Fibroblast of lung (primary cell): ENCODE data around the gene OXSR1. TPM values are rescaled to one million over a fixed set of nuclear protein-coding genes. Genes with fewer than 3 reads are reported as not detected.
A peak's percentile ranks its signal among the peaks of the same experiment; 100 is the strongest.

Experiments
- DNase-seq, 2 donors: peaks; one replicate each; pipeline versions ENCODE4 v3.0.0 to v3.0.0-alpha.2; 2010; ENCODE audit warnings: low read depth in 2 of 2
- H2AFZ ChIP-seq: 2 replicates; pipeline ENCODE4 v1.5.1; 2012; ENCODE audit warnings: low read length, control low read depth, inconsistent platforms
- H3K27ac ChIP-seq: 2 replicates; pipeline ENCODE4 v1.5.1; 2011; ENCODE audit warnings: low read length, control low read depth; ENCODE audit not compliant: insufficient read depth
- H3K27me3 ChIP-seq: 2 replicates; pipeline ENCODE4 v1.5.1; 2011; ENCODE audit warnings: mild to moderate bottlenecking, low read length; ENCODE audit not compliant: control insufficient read depth, insufficient read depth
- H3K36me3 ChIP-seq: 2 replicates; pipeline ENCODE4 v1.5.1; 2011; ENCODE audit warnings: low read length; ENCODE audit not compliant: control insufficient read depth, insufficient read depth
- H3K4me1 ChIP-seq: 2 replicates; pipeline ENCODE4 v1.5.1; 2011; ENCODE audit warnings: low read length; ENCODE audit not compliant: control insufficient read depth, insufficient read depth; ENCODE audit errors: extremely low read depth
- H3K4me2 ChIP-seq: 2 replicates; pipeline ENCODE4 v1.5.1; 2011; ENCODE audit warnings: low read length, control low read depth; ENCODE audit not compliant: insufficient read depth; ENCODE audit errors: extremely low read depth
- H3K4me3 ChIP-seq, 4 experiments: fragments of 200-600 bp in 1 of 4; sonication (generic) in 1 of 4; replicated peaks in 1 of 4; 2 replicates each; pipeline ENCODE4 v1.5.1; 2011 to 2016; ENCODE audit warnings: low read length in 4 of 4, low read depth in 3 of 4, mild to moderate bottlenecking in 3 of 4, control low read depth in 2 of 4, inconsistent platforms in 1 of 4, mixed read lengths in 1 of 4; ENCODE audit not compliant: insufficient read depth in 1 of 4; ENCODE audit errors: control extremely low read depth in 1 of 4
- H3K79me2 ChIP-seq: 2 replicates; pipeline ENCODE4 v1.5.1; 2012; ENCODE audit warnings: mild to moderate bottlenecking, low read length, inconsistent platforms; ENCODE audit not compliant: control insufficient read depth, insufficient read depth
- H3K9ac ChIP-seq: 2 replicates; pipeline ENCODE4 v1.5.1; 2011; ENCODE audit warnings: mild to moderate bottlenecking, low read length, control low read depth; ENCODE audit not compliant: insufficient read depth
- H3K9me3 ChIP-seq: 2 replicates; pipeline ENCODE4 v1.5.1; 2012; ENCODE audit warnings: low read depth, low read length; ENCODE audit not compliant: control insufficient read depth, insufficient read depth
- H4K20me1 ChIP-seq: 2 replicates; pipeline ENCODE4 v1.5.1; 2011; ENCODE audit warnings: low read length; ENCODE audit not compliant: control insufficient read depth, insufficient read depth; ENCODE audit errors: extremely low read depth
- CTCF ChIP-seq, 2 donors: IDR thresholded peaks in 1 of 2; conservative IDR thresholded peaks in 1 of 2; 1 replicate in 1 of 2; 2 replicates in 1 of 2; pipeline ENCODE4 v1.5.1; 2011 to 2012; ENCODE audit warnings: low read length in 2 of 2, control low read depth in 1 of 2, inconsistent platforms in 1 of 2, low read depth in 1 of 2, mild to moderate bottlenecking in 1 of 2
- EZH2 ChIP-seq: IDR thresholded peaks from 2 replicates; pipeline ENCODE4 v1.5.1; 2012; ENCODE audit warnings: low read length, control low read depth, mild to moderate bottlenecking; ENCODE audit errors: missing control alignments
- polyA plus RNA-seq, 2 donors: library from polyadenylated mRNA; depleted of rRNA in 1 of 2; stranded (reverse) in 1 of 2; unstranded in 1 of 2; fragments of >200 nt; gene quantifications; 2 replicates each; pipeline ENCODE4 v1.2.1, GENCODE V29; 2011 to 2012; ENCODE audit warnings: missing spikeins in 1 of 2
- total RNA-seq: library from RNA; depleted of rRNA; stranded (reverse); fragments of >200 nt; gene quantifications from 2 replicates; pipeline ENCODE4 v1.2.1, GENCODE V29; 2014

The OXSR1 gene
- total and polyA plus RNA-seq, 2 donors (not counting 1 experiment from before 2014, with no cell fraction given), result 32.7 to 45.2 TPM

GRCh38 chr3:38163841-38164642 lies 1.3 kb upstream of the OXSR1 start:
- Histone ChIP-seq H4K20me1 (no peaks in the 10 kb centered on the region), H3K4me3 (peak overlapping the region; percentile 85 to 94 (median 88)), H2AFZ (peak overlapping the region; percentile 81), H3K79me2 (peaks cover 35% of the 10 kb centered on the region), H3K27ac (peak overlapping the region; percentile 99), H3K9me3 (no peaks in the 10 kb centered on the region), H3K4me1 (peaks cover 7% of the 10 kb centered on the region), H3K4me2 (peak overlapping the region; percentile 76), H3K36me3 (no peaks in the 10 kb centered on the region), H3K9ac (peak overlapping the region; percentile 68), H3K27me3 (no peaks in the 10 kb centered on the region)
- DNase-seq, result no peak
- TF ChIP-seq CTCF (conservative IDR thresholded peaks at IDR 0.05 in 1 of 2, IDR thresholded peaks at IDR 0.05 in 1 of 2; ENCODE audit: low read depth in 1 of 2, low read length in 2 of 2) (no peak), EZH2 (no peak)

- Histone ChIP-seq H3K4me1 (peaks cover 9% of the 10 kb centered on the region), H4K20me1 (no peaks in the 10 kb centered on the region), H3K27ac (peak overlapping the region; percentile 99), H3K79me2 (peaks cover 41% of the 10 kb centered on the region), H3K4me3 (peak overlapping the region; percentile 85 to 94 (median 88)), H3K9me3 (no peaks in the 10 kb centered on the region), H3K9ac (peak overlapping the region; percentile 68), H2AFZ (peak overlapping the region; percentile 81), H3K4me2 (peak overlapping the region; percentile 76), H3K36me3 (no peaks in the 10 kb centered on the region), H3K27me3 (no peaks in the 10 kb centered on the region)
- DNase-seq, result no peak
- TF ChIP-seq EZH2, result no peak
Measured at GRCh38 chr3:38164643-38164951, 740 bp upstream of the OXSR1 start.

GRCh38 chr3:38165722-38166387 lies 518 bp downstream of the OXSR1 start:
- no peaks in the 10 kb centered on the region for H3K27me3 ChIP-seq
- H3K4me3 ChIP-seq, result peak overlapping the region; percentile 85 to 94 (median 90)
- H3K4me1 ChIP-seq, result peaks cover 11% of the 10 kb centered on the region
- H3K9ac ChIP-seq, result peak overlapping the region; percentile 97
- peak overlapping the region; percentile 44 for H3K4me2 ChIP-seq
- TF ChIP-seq EZH2 (no peak), CTCF (conservative IDR thresholded peaks at IDR 0.05 in 1 of 2, IDR thresholded peaks at IDR 0.05 in 1 of 2; ENCODE audit: low read depth in 1 of 2, low read length in 2 of 2) (no peak)
- H4K20me1 ChIP-seq, result no peaks in the 10 kb centered on the region
- H3K27ac ChIP-seq, result peak overlapping the region; percentile 99
- DNase-seq, result peak in 1 of 2 donors; percentile 11
- no peaks in the 10 kb centered on the region for H3K36me3 ChIP-seq
- peak overlapping the region; percentile 70 for H2AFZ ChIP-seq
- no peaks in the 10 kb centered on the region for H3K9me3 ChIP-seq
- H3K79me2 ChIP-seq, result peaks cover 53% of the 10 kb centered on the region
